ENCODE data around the gene CORO2A. TPM values are rescaled to one million over a fixed set of nuclear protein-coding genes. Genes with fewer than 3 reads are reported as not detected.

The CORO2A gene
- total RNA-seq, 1 experiment from 2014 or later = 15.8 TPM

- H2BK120ac ChIP-seq (ENCODE audit: low read depth, low read length, poor library complexity, severe bottlenecking) = no peak overlapping the region
- H2BK20ac ChIP-seq (ENCODE audit: low read depth, low read length, poor library complexity, severe bottlenecking) = no peak overlapping the region
- H3K9ac ChIP-seq (ENCODE audit: extremely low read depth, insufficient read length, low read length) = no peak overlapping the region
- H3K27me3 ChIP-seq (ENCODE audit: insufficient read depth, low read length) = no peaks in the 10 kb centered on the region
- H3K56ac ChIP-seq (ENCODE audit: insufficient read length, low read depth, low read length) = no peak overlapping the region
- no peaks in the 10 kb centered on the region for H3K4me1 ChIP-seq (ENCODE audit: insufficient read depth, low read length)
- TF ChIP-seq, protein P1, sequence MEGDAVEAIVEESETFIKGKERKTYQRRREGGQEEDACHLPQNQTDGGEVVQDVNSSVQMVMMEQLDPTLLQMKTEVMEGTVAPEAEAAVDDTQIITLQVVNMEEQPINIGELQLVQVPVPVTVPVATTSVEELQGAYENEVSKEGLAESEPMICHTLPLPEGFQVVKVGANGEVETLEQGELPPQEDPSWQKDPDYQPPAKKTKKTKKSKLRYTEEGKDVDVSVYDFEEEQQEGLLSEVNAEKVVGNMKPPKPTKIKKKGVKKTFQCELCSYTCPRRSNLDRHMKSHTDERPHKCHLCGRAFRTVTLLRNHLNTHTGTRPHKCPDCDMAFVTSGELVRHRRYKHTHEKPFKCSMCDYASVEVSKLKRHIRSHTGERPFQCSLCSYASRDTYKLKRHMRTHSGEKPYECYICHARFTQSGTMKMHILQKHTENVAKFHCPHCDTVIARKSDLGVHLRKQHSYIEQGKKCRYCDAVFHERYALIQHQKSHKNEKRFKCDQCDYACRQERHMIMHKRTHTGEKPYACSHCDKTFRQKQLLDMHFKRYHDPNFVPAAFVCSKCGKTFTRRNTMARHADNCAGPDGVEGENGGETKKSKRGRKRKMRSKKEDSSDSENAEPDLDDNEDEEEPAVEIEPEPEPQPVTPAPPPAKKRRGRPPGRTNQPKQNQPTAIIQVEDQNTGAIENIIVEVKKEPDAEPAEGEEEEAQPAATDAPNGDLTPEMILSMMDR (conservative IDR thresholded peaks at IDR 0.05) = no peak
- no peak overlapping the region for H3K4me2 ChIP-seq (ENCODE audit: insufficient read depth, insufficient read length, low read length)
- no peaks in the 10 kb centered on the region for H3K9me3 ChIP-seq (ENCODE audit: control insufficient read depth, low read depth, low read length)
- H2BK15ac ChIP-seq (ENCODE audit: low read depth, low read length) = no peak overlapping the region
- H3K9me3 Mint-ChIP-seq = no peaks in the 10 kb centered on the region
- no peak for DNase-seq
- H3K4me3 Mint-ChIP-seq = no peak overlapping the region
- H2AK5ac ChIP-seq (ENCODE audit: insufficient read length, low read length) = no peak overlapping the region
- H3K27me3 Mint-ChIP-seq (ENCODE audit: low read depth) = no peaks in the 10 kb centered on the region
- H3K4me1 Mint-ChIP-seq = peaks cover 0 to 2% of the 10 kb centered on the region in 2 experiments; a peak in 1 of 4 replicates
- no peaks in the 10 kb centered on the region for H3K79me2 ChIP-seq (ENCODE audit: insufficient read depth, low read length)
- H3K23me2 ChIP-seq (ENCODE audit: insufficient read length, low read depth, low read length, poor library complexity, severe bottlenecking) = no peaks in the 10 kb centered on the region
- no peak overlapping the region for H2BK5ac ChIP-seq (ENCODE audit: insufficient read length, low read length)
- no peak overlapping the region for H3K23ac ChIP-seq (ENCODE audit: insufficient read length, low read depth, low read length)
- WGBS (ENCODE audit: extremely low coverage, insufficient read length, low lambda C conversion rate) = no CpG with 5 or more reads among the region's 4 CpGs
- H2BK12ac ChIP-seq (ENCODE audit: insufficient read length, low read depth, low read length) = no peak overlapping the region
- H3T11ph ChIP-seq (ENCODE audit: low read length) = no peak overlapping the region
- H3K36me3 Mint-ChIP-seq (ENCODE audit: insufficient read depth in 1 of 3, low read depth in 3 of 3) = peaks cover 6 to 15% (median 10%) of the 10 kb centered on the region in 3 experiments; a peak in 4 of 7 replicates
- H3K27ac ChIP-seq (ENCODE audit: insufficient read length, low read depth, low read length) = no peak overlapping the region
- H4K91ac ChIP-seq (ENCODE audit: insufficient read length, low read depth, low read length) = no peak overlapping the region
- no peaks in the 10 kb centered on the region for H4K20me1 ChIP-seq (ENCODE audit: control insufficient read depth, insufficient read depth, insufficient read length)
- H3K18ac ChIP-seq (ENCODE audit: insufficient read length, low read depth, low read length) = no peak overlapping the region
- H3K27ac Mint-ChIP-seq = no peak overlapping the region
- H3K79me1 ChIP-seq (ENCODE audit: insufficient read depth, low read depth, low read length, poor library complexity, severe bottlenecking) = no peaks in the 10 kb centered on the region
- no peak overlapping the region for H4K5ac ChIP-seq (ENCODE audit: insufficient read length, low read depth, low read length)
- no peak overlapping the region for H3K14ac ChIP-seq (ENCODE audit: insufficient read depth, low read length)
- H2AFZ ChIP-seq (ENCODE audit: low read length) = no peak overlapping the region
- no peak overlapping the region for H4K8ac ChIP-seq (replicated peaks; ENCODE audit: insufficient read length, low read depth, low read length)
- no peak overlapping the region for H3K4ac ChIP-seq (ENCODE audit: low read depth, low read length)
These were observed 34.2 kb downstream of the CORO2A start for GRCh38 chr9:98158071-98158831.
